HG02981 (cell line): Measurements from ENCODE around the gene ABCE1.

Experiments
- ATAC-seq: cut with Tn5 transposase; IDR thresholded peaks from one replicate; pipeline ENCODE4 v1.9.1; 2021; ENCODE audit warnings: mild to moderate bottlenecking, moderate library complexity; ENCODE audit not compliant: unreplicated experiment

Gene ABCE1

GRCh38 chr4:145097821-145098674 lies at the start of gene ABCE1, which contains the start of gene ANAPC10:
Gene ABCE1 (plus strand): TSS chr4:145098311. CDS start chr4:145104413, 6,102 bp downstream.
Gene ANAPC10 (minus strand): TSS chr4:145098196. CDS start chr4:145096099, 2,097 bp downstream.
- ATAC-seq, result peak; percentile 81

GRCh38 chr4:145048817-145049216 lies 49.3 kb upstream of the ABCE1 start:
- no peak for ATAC-seq

GRCh38 chr4:145049241-145049640 lies 48.9 kb upstream of the ABCE1 start:
- no peak for ATAC-seq

GRCh38 chr4:145055533-145056257 lies 42.4 kb upstream of the ABCE1 start:
- no peak for ATAC-seq

- ATAC-seq, result no peak
Measured at GRCh38 chr4:145056325-145057130, 41.6 kb upstream of the ABCE1 start.

- no peak for ATAC-seq
Measured at GRCh38 chr4:145058256-145058655, 39.9 kb upstream of the ABCE1 start.

GRCh38 chr4:145061318-145061920 lies 36.7 kb upstream of the ABCE1 start:
- ATAC-seq, result peak; percentile 72

GRCh38 chr4:145066063-145066501 lies 32.0 kb upstream of the ABCE1 start:
- ATAC-seq, result no peak

GRCh38 chr4:145069361-145069760 lies 28.8 kb upstream of the ABCE1 start:
- no peak for ATAC-seq

GRCh38 chr4:145071560-145071959 lies 26.6 kb upstream of the ABCE1 start:
- no peak for ATAC-seq

- ATAC-seq, result no peak
Measured at GRCh38 chr4:145075742-145076468, 22.2 kb upstream of the ABCE1 start.

GRCh38 chr4:145076469-145076855 lies 21.6 kb upstream of the ABCE1 start:
- no peak for ATAC-seq

- no peak for ATAC-seq
Measured at GRCh38 chr4:145081756-145082155, 16.4 kb upstream of the ABCE1 start.

GRCh38 chr4:145083891-145084605 lies 14.1 kb upstream of the ABCE1 start:
- no peak for ATAC-seq

GRCh38 chr4:145090380-145090779 lies 7.7 kb upstream of the ABCE1 start:
- no peak for ATAC-seq

- ATAC-seq, result no peak
Measured at GRCh38 chr4:145093638-145094037, 4.5 kb upstream of the ABCE1 start.

- ATAC-seq, result peak; percentile 2
Measured at GRCh38 chr4:145097331-145097820, 735 bp upstream of the ABCE1 start.

- ATAC-seq, result peak; percentile 15
Measured at GRCh38 chr4:145098675-145099037, 545 bp downstream of the ABCE1 start.

- no peak for ATAC-seq
Measured at GRCh38 chr4:145099653-145100052, 1.5 kb downstream of the ABCE1 start.
